Hepatocyte (in vitro differentiated cells): ENCODE results near the gene AP2M1. TPM values are rescaled to one million over a fixed set of nuclear protein-coding genes. Genes with fewer than 3 reads are reported as not detected.

ENCODE experiments used
- DNase-seq: peaks from one replicate; pipeline ENCODE4 v3.0.0-alpha.2; 2016; ENCODE audit warnings: low spot score
- H2AFZ ChIP-seq: fragments of 200-600 bp; sonication (generic); 2 replicates; pipeline ENCODE4 v1.6.0; 2016; ENCODE audit warnings: antibody characterized with exemption, mild to moderate bottlenecking
- H3K27ac ChIP-seq: fragments of 200-600 bp; sonication (generic); 2 replicates; pipeline ENCODE4 v1.5.1; 2016; ENCODE audit warnings: mild to moderate bottlenecking
- H3K27me3 ChIP-seq: fragments of 200-600 bp; sonication (generic); 2 replicates; pipeline ENCODE4 v1.6.1; 2016
- H3K36me3 ChIP-seq: fragments of 200-600 bp; sonication (generic); replicated peaks from 2 replicates; pipeline ENCODE4 v1.5.1; 2016; ENCODE audit warnings: low read depth; ENCODE audit not compliant: insufficient read depth
- H3K4me1 ChIP-seq: fragments of 200-600 bp; sonication (generic); 2 replicates; pipeline ENCODE4 v1.5.1; 2016; ENCODE audit warnings: mild to moderate bottlenecking, moderate library complexity; ENCODE audit not compliant: insufficient read depth
- H3K4me2 ChIP-seq: fragments of 200-600 bp; sonication (generic); 2 replicates; pipeline ENCODE4 v1.6.0; 2016
- H3K4me3 ChIP-seq: fragments of 200-600 bp; sonication (generic); 2 replicates; pipeline ENCODE4 v1.5.1; 2016; ENCODE audit warnings: mild to moderate bottlenecking
- H3K79me2 ChIP-seq: fragments of 200-600 bp; sonication (generic); 2 replicates; pipeline ENCODE4 v1.6.0; 2017; ENCODE audit warnings: mild to moderate bottlenecking
- H3K9me2 ChIP-seq: fragments of 200-600 bp; sonication (generic); replicated peaks from 2 replicates; pipeline ENCODE4 v1.6.0; 2017; ENCODE audit warnings: mild to moderate bottlenecking; ENCODE audit not compliant: insufficient read depth
- H3K9me3 ChIP-seq: fragments of 200-600 bp; sonication (generic); 2 replicates; pipeline ENCODE4 v1.5.1; 2016; ENCODE audit warnings: low read depth, mild to moderate bottlenecking
- H4K20me1 ChIP-seq: fragments of 200-600 bp; sonication (generic); 2 replicates; pipeline ENCODE4 v1.6.0; 2016; ENCODE audit warnings: mild to moderate bottlenecking; ENCODE audit not compliant: insufficient read depth, poor library complexity, severe bottlenecking
- CTCF ChIP-seq: fragments of 200-600 bp; sonication (generic); IDR thresholded peaks from 2 replicates; pipeline ENCODE4 v1.5.1; 2016; ENCODE audit warnings: antibody characterized with exemption, mild to moderate bottlenecking; ENCODE audit not compliant: poor library complexity
- EZH2 ChIP-seq: fragments of 200-600 bp; sonication (generic); IDR thresholded peaks from 2 replicates; pipeline ENCODE4 v1.6.1; 2016; ENCODE audit warnings: antibody characterized with exemption, mild to moderate bottlenecking, borderline replicate concordance
- EZH2phosphoT487 ChIP-seq: fragments of 200-600 bp; sonication (generic); IDR thresholded peaks from one replicate; pipeline ENCODE4 v1.6.1; 2018; ENCODE audit warnings: antibody characterized with exemption, mild to moderate bottlenecking, low read depth, moderate library complexity; ENCODE audit not compliant: unreplicated experiment, severe bottlenecking
- WGBS: methylation state at CpG from one replicate; pipeline ENCODE4 v1.1.6; 2016; ENCODE audit warnings: low lambda C conversion rate; ENCODE audit errors: missing lambda C conversion rate; 5-methylcytosine and 5-hydroxymethylcytosine counted together
- polyA plus RNA-seq: library from polyadenylated mRNA; unstranded; fragments of >200 nt; fragmentation: Nextera tagmentation; extraction: Ambion mirVana; gene quantifications from 2 replicates; pipeline ENCODE4 v1.2.1, GENCODE V29; 2016
- total RNA-seq: library from RNA; depleted of rRNA; stranded (reverse); fragments of >200 nt; gene quantifications from 2 replicates; pipeline ENCODE4 v1.2.3, GENCODE V29; 2014

The AP2M1 gene
- total RNA-seq (222 and 243 TPM in 2 replicates), polyA plus RNA-seq (389 and 436 TPM in 2 replicates)

GRCh38 chr3:184174646-184175492, at the start of gene AP2M1:
AP2M1 (plus strand) TSS chr3:184174855; CDS start chr3:184176994, 2,139 bp downstream.
- Histone ChIP-seq H3K27ac (peak within 1 kb of the TSS; percentile 90), H2AFZ (peak within 1 kb of the TSS; percentile 60), H3K27me3 (no peaks in the 10 kb centered on the region), H3K9me3 (no peaks in the 10 kb centered on the region), H3K4me1 (peaks cover 13% of the 10 kb centered on the region), H4K20me1 (peaks cover 20% of the 10 kb centered on the region), H3K4me2 (peak within 1 kb of the TSS; percentile 97), H3K79me2 (peaks cover 43% of the 10 kb centered on the region), H3K36me3 (peaks cover 5% of the 10 kb centered on the region), H3K4me3 (peak within 1 kb of the TSS; percentile 41), H3K9me2 (no peaks in the 10 kb centered on the region)
- peak; percentile 99 for DNase-seq
- WGBS, result 2% methylated on average over 49 of the region's 73 CpGs
- TF ChIP-seq EZH2phosphoT487 (no peak), EZH2 (no peak), CTCF (no peak)

- TF ChIP-seq CTCF (no peak), EZH2phosphoT487 (no peak), EZH2 (no peak)
- no peak for DNase-seq
- Histone ChIP-seq H3K4me3 (no peak overlapping the region), H3K27me3 (no peaks in the 10 kb centered on the region), H3K9me3 (no peaks in the 10 kb centered on the region), H3K36me3 (no peaks in the 10 kb centered on the region), H3K27ac (no peak overlapping the region), H3K4me2 (no peak overlapping the region), H3K4me1 (no peaks in the 10 kb centered on the region), H3K9me2 (no peaks in the 10 kb centered on the region), H3K79me2 (no peaks in the 10 kb centered on the region), H4K20me1 (no peaks in the 10 kb centered on the region), H2AFZ (no peak overlapping the region)
- WGBS, result 69% methylated on average over 3 of the region's 3 CpGs
Measured at GRCh38 chr3:184126006-184126405, 48.6 kb upstream of the AP2M1 start.

GRCh38 chr3:184129012-184129411, 45.6 kb upstream of the AP2M1 start:
- Histone ChIP-seq H3K36me3 (no peaks in the 10 kb centered on the region), H2AFZ (no peak overlapping the region), H3K4me1 (peaks cover 5% of the 10 kb centered on the region), H3K4me3 (no peak overlapping the region), H3K4me2 (no peak overlapping the region), H3K27me3 (no peaks in the 10 kb centered on the region), H4K20me1 (no peaks in the 10 kb centered on the region), H3K9me3 (no peaks in the 10 kb centered on the region), H3K79me2 (no peaks in the 10 kb centered on the region), H3K9me2 (no peaks in the 10 kb centered on the region), H3K27ac (no peak overlapping the region)
- peak; percentile 40 for DNase-seq
- peak; percentile 16 for TF ChIP-seq CTCF
- no peak for TF ChIP-seq EZH2phosphoT487
- 12% methylated on average over 2 of the region's 2 CpGs for WGBS
